HL-60/S4 treated with phorbol 12-myristate 13-acetate at 8.2 ng/mL for 4 days and 3 days (cell line): ENCODE data around the gene SOD3.

Experiments
- in situ Hi-C: fragments of 300-500 bp; cut with MboI; formaldehyde crosslinking; loops from 2 replicates; pipeline ENCODE4 v1.15.0; 2022; ENCODE audit warnings: low sequenced_read_pairs

SOD3 gene

DNA sequence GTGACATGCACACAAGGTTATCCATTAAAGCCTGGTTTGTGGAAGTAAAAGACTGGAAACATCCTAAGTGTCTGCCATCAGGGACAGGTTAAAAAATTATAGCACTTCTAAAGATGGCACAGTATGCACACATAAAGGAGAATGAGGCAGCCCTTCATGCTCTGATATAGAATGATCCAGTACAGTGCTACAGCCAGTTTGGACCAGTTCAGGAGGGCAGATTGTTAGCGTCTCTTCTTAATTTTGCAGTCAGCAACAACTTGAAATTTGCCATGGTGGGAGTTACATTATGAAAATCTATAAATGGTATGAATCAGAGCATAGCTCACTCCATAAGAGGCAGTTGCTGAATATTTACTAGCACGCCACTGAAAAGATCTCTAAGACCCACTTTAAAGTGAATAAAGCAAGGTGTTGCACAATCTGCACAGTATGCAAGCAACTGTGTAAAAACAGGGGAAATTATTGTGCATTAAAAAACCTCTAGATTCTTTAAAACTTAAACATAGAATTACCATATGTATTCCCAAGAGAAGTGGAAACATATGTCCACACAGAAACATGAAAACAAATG lies 20.3 kb upstream of the SOD3 start:
- in situ Hi-C loops, result no loop called here

DNA sequence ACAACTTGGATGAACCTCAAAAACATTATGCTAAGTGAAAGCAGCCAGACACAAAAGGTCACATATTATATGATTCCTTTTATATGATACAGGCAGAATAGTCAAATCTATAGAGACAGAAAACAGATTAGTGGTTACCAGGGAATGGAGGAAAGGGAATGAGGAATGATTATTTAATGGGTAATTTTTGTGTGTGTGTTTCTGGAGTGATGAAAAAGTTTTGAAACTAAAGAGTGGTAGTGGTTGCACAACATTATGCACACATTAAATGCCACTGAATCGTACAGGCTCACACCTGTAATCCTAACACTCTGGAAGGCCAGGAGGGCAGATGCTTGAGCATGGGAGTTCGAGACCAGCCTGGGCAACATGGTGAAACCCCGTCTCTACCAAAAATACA lies 19.6 kb upstream of the SOD3 start:
- in situ Hi-C loops, result no loop called here

DNA sequence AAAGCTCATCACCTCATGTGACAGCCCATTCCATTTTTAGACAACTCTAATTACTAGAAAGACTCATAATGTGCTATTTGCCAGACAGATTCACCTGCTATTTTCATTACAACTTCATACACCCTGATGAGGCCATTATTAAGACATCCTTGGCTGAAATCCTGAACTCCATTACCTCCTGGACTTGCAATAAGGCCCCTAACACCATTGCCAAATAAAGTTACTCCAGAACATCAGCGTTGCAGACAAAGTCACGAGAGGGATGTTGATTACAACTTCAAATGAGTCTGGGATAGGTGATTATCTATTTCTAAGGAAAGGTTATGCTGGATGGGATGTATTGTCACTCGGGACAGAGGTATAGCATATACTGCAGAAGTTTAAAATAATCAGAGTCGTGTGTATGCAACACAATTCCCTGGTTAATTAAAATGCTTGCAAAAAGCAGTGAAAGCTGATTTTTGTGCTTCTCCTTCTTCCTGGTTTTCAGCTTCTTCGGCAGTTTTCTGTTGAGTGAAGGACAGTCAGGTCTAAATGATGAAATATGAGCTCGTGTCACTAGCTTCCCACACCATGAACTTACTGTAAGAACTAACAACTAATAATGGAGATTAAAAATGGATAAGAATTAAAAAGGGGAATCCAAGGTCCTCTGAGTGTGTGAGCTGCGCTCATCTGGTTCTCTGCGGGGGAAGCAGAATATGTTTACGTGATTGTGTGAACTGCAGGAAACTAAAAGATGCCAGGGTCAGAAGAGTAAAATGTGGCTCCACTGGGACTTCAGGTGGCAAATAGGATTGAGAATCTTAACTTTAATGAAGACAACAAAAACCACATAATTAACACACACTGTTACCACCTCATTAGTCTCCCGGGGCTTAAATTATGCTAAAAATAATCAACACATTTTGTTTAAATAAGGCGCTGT lies 17.6 kb upstream of the SOD3 start:
- in situ Hi-C loops, result no loop called here

DNA sequence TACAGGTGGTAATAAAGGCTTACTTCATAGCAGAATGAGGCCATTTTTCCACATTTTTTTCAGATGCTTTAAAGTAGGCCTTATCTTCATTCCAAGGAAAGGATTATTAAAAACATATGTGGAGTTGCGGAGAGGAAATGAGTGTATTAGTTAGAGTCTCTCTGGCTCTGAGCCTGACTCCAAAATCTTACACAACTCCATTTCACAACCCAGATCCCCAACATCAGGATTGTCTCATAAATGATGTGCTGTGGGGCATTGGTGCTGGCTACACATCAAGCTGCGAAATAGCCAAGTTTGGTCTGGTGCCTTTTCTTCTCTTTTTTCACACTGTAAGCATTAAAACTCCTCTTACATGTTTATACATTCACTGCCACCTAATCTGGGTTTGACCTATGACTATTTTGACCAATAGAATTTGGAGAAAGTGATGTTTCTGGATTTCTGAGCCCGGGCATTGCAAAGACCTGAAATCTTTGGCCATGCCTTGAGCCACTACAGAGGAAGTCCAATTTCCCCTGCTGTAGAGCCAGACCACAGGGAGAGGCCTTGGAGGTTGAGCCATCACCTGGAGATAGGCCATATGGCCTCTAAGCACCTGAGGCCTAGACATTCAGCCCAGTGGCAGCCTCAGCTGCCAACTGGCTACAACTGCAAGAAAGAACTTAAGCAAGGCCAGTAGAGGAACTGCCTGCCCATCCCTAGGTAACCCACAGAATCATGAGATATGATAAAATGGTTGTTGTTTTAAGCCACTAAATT lies 16.7 kb upstream of the SOD3 start:
- in situ Hi-C loops, result no loop called here

DNA sequence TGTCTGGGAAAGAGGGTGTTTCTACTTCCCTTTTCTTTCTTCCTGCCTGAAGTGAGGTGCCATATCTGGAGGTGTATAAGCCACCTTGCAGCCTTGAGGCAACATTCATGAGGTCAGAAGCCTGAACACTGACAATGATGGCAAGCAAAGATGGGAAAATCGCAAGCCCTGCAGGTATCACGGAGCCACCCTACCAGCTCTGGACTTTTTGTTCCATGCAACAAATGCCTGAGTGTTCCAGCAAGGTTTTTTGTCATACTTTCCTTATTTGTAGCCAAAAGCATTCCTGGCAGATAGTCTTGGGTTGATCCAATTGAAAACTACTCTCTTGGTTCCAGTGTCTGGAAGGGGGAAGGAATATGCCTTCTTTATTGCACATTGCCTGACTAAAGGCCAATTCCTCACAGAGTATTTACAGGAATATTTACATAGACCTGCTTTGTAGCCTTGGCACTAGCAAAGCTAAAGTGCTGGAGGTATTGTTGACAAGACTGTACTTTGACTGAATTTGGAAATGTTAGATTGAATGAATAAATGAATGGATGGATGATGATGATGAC lies 14.4 kb upstream of the SOD3 start:
- in situ Hi-C loops, result no loop called here

DNA sequence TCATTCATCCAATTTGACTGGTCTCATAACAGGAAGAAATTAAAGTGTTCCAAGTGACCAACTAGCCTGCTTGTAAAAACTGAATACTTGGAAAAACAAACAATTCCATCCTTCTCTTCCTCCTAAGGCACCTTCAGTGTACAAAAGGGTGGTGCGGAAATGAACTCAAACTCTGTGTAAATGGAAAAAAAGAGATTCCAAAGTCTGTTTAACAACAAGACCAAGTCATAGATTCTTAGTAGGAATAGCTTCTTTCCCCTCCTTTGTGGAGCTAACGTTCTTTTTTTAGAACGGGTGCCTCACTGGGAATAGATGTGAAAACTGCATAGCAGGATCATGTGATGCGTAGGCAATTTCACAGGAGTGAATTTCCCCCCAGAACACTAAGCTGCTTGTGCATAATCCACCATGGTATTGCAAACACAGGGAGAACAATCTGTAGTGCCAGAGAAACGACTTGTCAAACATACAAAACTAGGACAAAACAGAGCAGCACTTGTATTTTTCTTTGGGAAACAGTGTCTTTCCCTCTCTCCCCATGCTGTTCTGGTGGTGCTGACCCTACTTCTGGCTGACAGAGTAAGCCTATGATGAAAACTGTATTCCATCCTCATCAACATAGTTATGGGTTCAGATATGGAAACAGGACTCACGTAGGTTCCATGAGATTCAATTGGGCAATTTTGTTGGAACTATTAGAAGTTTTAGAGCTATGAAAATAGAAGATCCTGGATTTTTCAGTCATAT lies 13.2 kb upstream of the SOD3 start:
- in situ Hi-C loops, result no loop called here

DNA sequence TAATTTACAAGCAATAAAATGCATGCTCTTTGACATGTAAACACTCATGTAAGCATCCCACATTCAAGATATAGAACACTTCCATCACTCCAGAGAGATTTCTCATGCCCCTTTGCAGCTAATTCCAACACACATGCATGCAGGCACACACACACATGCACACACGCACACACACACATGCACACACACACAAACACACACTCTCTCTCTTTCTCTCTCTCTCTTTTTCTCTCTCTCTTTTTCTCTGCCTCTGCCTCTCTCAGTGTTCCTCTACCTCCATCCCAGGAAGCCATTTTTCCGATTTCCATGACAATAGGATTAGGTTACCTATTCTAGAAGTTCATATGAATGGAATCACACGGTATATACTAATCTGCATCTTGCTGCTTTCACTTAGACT lies 11.9 kb upstream of the SOD3 start:
- in situ Hi-C loops, result no loop called here

DNA sequence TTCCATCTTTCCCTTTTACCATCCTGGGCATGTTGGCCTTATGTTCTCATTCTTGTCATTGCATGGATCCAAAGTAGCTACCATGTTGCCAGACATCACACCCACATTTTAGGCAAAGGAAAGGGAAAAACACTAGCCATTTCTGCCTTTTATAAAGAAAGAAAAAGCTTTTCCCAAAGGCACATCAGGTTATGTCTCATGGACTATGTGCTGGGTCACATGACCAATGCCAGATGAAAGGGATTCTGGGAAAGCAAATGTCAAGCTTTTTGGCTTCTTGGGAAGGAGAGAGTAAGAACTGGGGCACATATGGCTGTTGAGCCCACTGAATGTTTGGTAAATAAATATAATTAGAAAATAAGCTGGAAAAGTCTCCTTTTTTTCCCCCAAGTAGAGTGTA lies 4.3 kb upstream of the SOD3 start:
- in situ Hi-C loops, result no loop called here

DNA sequence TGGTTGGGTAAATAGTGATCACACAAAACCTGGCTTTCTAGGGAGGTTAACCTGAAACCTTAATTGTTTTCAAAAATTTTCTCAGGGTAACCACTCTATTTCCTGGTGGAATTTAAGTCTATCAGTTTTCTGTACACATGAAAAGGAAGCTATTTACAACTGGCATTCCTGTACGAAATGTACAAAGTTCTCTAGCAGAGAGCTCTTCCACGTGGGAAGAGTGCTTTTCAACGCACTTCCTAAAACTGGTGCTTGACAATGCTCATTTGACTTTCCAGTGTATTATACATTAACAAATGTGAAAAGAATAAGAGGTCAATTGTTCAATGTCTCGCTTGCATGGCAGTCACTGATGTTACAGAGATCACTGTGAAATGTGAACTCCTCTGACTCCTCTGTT lies 2.8 kb upstream of the SOD3 start:
- in situ Hi-C loops, result no loop called here

DNA sequence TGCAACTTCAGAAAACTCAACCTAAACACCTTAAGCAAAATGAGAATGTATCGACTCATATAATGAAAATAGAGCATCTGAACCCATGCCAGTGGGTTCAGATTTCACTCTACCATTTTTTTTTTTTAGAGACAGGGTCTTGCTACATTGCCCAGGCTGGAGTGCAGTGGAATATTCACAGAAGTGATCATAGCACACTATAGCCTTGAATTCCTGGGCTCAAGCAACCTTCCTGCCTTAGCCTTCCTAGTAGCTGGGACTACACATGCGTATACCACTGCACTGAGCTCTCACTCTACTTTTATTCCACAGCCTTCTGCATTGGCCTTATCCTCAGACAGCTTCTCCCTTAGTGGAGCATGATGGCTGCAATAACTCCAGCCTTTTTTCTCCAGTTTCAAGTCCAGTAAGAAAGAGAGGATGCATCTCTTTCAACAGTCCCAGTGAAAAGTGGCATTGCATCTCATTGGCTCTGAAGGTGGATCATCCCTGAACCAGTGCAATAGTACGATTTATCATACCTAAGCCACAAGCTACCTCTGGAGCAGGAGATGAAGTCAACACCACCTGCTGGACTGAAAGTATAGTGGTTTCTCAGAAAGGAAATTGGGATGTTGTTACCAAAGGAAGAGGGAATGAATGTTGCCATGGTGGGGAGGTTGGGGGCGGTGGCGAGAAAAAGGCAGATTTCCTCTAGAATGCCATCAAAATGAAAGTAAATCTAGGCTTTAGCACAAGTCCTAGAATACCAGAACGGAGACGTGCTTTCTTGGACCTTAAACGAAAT lies 2.0 kb upstream of the SOD3 start:
- in situ Hi-C loops, result no loop called here

DNA sequence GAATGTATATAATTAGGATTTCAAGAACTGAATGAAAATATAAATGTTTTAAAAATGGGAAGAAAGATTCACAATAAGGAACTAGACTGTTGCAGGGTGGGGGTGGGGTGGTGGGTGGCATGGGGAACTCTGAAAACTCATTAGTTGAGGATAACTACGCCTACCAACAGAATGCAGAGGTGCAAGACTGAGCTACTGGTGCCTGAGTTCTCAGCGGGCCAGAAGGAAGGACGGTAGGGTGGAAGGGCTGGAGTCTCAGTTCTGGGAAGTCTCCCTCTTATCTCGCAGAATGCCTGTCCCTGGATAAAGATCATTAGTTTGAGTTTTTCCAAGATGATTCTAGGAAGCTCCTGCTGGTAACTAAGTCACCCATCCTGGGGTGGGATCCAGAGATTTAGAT lies 1.3 kb upstream of the SOD3 start:
- in situ Hi-C loops, result no loop called here

DNA sequence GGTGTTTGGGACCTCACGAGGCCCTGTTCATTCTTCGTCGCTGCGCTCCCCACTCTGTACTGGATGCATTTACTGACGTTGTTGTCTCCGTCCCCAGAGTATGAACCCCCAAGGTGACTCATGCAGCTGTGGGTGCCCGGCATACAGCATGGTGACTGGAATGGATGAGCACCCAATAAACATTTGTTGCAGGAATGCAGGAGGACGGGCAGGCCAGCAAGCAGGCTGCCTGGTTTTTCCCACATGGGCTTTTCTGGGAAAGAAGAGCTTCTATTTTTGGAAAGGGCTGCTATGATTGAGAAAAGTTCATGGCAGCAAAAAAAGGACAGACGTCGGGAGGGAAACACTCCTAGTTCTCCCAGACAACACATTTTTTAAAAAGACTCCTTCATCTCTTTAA lies 893 bp upstream of the SOD3 start:
- in situ Hi-C loops, result no loop called here

DNA sequence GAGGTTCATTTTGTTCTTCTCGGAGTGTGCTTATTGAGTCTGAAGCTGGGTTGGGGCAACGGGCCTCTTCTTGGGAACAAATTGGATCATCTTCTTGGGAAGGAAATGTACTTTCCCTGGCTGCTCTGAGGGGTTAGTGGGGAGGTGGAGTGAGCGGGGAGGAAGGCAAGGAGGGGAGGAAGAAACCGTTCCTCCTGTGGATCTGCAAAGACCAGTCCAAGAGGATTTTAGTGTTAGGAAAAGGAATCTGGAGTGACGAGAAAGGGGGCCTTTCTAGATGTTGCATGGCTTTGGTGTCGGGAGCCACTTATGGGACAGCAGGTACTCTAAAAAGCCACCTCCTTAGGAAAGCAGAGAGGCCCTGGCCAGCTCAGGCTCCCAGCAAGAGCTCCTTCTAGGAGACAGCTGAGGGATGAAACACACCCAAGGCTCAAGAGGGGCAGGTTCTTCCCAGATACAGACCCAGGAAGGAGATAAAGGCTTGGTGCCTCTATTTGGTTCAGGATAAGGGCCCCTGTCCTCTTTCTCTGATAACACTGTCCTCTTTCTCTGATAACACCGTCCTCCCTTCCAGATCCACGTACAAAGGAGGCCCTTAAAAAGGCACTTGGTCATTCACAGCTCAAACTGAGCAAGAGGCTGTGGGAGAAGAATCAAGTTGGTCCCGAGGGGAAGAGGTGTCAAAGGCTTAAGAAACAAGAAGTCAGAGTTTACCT lies 451 bp downstream of the SOD3 start:
- in situ Hi-C loops, result no loop called here

DNA sequence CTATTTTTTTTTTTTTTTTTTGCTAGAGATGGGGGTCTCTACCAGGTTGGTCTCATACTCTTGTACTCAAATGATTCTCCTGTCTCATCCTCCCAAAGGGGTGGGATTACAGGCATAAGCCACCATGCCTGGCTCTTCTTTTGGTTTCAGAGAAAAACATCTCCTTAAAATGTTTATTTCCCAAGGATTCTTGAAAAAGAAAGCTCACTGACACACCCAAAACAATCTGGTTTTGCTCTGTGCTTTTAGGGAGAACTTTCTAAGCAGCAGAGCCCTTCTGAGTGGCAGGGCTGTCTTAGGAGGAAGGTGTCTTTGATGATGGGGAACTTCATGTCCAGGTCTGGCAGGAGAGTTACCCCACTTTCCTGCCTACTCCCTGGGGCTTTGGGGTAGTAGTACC lies 1.2 kb downstream of the SOD3 start:
- in situ Hi-C loops, result no loop called here

DNA sequence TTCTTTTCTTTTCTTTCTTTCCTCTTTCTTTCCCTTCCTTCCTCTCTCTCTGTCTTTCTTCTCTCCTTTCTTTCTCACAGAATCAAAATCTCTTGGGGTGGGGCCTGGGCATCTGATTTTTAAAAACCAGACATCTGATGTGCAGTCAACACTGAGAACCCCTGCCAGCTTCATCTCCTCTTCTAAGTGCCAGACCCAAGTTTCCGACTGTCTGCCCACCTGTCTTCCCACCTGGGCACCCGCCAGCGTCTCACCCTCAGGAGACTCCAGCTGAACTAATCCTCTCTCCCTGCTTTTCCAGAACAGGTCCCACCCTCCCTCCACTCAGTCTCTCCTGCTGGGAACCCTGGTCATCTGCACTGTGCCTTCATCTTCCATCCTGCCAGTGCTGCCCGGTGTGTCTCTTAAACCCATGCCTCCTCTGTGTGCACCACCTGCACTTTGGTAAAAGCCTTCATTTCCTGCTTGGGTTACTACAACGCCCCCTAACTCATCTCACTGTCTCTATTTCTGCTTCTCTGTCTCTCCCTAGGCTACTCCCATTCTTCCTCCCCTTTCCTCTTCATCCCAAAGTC lies 2.8 kb downstream of the SOD3 start:
- in situ Hi-C loops, result no loop called here

DNA sequence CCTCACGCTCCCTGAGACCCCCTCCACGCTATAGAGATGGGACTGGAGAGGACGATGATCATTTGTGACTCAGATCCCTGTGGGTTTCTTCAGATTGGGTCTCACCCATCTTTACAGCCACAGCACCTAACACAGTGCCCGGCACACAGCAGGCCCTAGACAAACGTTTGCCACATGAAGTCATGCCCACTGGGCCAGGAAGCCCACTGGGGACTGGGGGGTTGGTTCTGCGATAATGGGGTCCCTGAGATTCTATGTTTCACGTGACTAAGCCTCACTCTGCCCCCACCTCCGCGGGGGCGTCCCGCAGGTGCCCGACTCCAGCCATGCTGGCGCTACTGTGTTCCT lies 3.8 kb downstream of the SOD3 start:
- in situ Hi-C loops, result no loop called here

DNA sequence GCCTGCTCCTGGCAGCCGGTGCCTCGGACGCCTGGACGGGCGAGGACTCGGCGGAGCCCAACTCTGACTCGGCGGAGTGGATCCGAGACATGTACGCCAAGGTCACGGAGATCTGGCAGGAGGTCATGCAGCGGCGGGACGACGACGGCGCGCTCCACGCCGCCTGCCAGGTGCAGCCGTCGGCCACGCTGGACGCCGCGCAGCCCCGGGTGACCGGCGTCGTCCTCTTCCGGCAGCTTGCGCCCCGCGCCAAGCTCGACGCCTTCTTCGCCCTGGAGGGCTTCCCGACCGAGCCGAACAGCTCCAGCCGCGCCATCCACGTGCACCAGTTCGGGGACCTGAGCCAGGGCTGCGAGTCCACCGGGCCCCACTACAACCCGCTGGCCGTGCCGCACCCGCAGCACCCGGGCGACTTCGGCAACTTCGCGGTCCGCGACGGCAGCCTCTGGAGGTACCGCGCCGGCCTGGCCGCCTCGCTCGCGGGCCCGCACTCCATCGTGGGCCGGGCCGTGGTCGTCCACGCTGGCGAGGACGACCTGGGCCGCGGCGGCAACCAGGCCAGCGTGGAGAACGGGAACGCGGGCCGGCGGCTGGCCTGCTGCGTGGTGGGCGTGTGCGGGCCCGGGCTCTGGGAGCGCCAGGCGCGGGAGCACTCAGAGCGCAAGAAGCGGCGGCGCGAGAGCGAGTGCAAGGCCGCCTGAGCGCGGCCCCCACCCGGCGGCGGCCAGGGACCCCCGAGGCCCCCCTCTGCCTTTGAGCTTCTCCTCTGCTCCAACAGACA lies 4.4 kb downstream of the SOD3 start:
- in situ Hi-C loops, result no loop called here

DNA sequence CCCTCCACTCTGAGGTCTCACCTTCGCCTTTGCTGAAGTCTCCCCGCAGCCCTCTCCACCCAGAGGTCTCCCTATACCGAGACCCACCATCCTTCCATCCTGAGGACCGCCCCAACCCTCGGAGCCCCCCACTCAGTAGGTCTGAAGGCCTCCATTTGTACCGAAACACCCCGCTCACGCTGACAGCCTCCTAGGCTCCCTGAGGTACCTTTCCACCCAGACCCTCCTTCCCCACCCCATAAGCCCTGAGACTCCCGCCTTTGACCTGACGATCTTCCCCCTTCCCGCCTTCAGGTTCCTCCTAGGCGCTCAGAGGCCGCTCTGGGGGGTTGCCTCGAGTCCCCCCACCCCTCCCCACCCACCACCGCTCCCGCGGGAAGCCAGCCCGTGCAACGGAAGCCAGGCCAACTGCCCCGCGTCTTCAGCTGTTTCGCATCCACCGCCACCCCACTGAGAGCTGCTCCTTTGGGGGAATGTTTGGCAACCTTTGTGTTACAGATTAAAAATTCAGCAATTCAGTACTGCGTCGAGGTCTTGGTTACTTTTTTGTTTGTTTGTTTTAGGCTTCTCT lies 5.0 kb downstream of the SOD3 start:
- in situ Hi-C loops, result no loop called here
